Measurements from ENCODE around the gene VPS39. TPM values are rescaled to one million over a fixed set of nuclear protein-coding genes. Genes with fewer than 3 reads are reported as not detected.

The VPS39 gene
- total RNA-seq, 2 experiments from 2014 or later = 61.0 to 65.7 TPM

GRCh38 chr15:42149493-42150218 lies 58.4 kb downstream of the VPS39 start:
- ATAC-seq (no peak), DNase-seq (no peak)
- Mint-ChIP-seq H3K36me3 (ENCODE audit: low read depth) (no peaks in the 10 kb centered on the region), H3K27ac (no peak overlapping the region), H3K27me3 (ENCODE audit: low read depth) (no peaks in the 10 kb centered on the region), H3K4me1 (ENCODE audit: low read depth) (no peaks in the 10 kb centered on the region), H3K9me3 (ENCODE audit: insufficient read depth) (no peaks in the 10 kb centered on the region), H3K4me3 (no peak overlapping the region)
- ChIA-PET CTCF (no interaction called here), POLR2A (no interaction called here)

- DNase-seq (no peak), ATAC-seq (no peak)
- ChIA-PET POLR2A (no interaction called here), CTCF (no interaction called here)
- Mint-ChIP-seq H3K4me1 (ENCODE audit: low read depth) (no peaks in the 10 kb centered on the region), H3K4me3 (no peak overlapping the region), H3K27me3 (ENCODE audit: low read depth) (no peaks in the 10 kb centered on the region), H3K36me3 (ENCODE audit: low read depth) (no peaks in the 10 kb centered on the region), H3K9me3 (ENCODE audit: insufficient read depth) (no peaks in the 10 kb centered on the region), H3K27ac (no peak overlapping the region)
Observed at GRCh38 chr15:42148808-42149492, 59.2 kb downstream of the VPS39 start.

DNA sequence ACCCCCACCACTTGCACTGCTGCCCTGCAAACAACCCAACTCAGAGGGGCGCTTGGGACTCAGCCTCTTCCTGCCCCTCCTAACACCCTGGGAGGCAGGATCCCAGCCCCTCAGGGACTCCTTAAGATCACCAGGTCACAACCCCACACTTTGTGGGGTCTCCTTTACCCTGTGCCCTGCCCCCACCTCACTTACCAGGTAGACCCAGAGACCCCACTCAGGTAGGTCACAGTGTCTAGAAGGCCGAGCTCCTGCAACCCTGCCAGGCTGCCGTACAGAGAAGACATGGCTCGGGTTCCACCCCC lies 60.7 kb downstream of the VPS39 start:
- Mint-ChIP-seq H3K27me3 (ENCODE audit: low read depth) (no peaks in the 10 kb centered on the region), H3K27ac (no peak overlapping the region), H3K4me3 (no peak overlapping the region), H3K9me3 (ENCODE audit: insufficient read depth) (no peaks in the 10 kb centered on the region), H3K4me1 (ENCODE audit: low read depth) (no peaks in the 10 kb centered on the region), H3K36me3 (ENCODE audit: low read depth) (no peaks in the 10 kb centered on the region)
- no peak for DNase-seq
- POLR2A ChIA-PET = interaction anchor here (0.6 kb wide), 1 partner anchor 105 kb away, joined by 3 read pairs; no protein-coding TSS in a partner anchor
- ATAC-seq = no peak
- CTCF ChIA-PET = no interaction called here

GRCh38 chr15:42146551-42147430 lies 61.3 kb downstream of the VPS39 start:
- no peak overlapping the region for H3K27ac Mint-ChIP-seq
- H3K27me3 Mint-ChIP-seq (ENCODE audit: low read depth) = no peaks in the 10 kb centered on the region
- no peaks in the 10 kb centered on the region for H3K36me3 Mint-ChIP-seq (ENCODE audit: low read depth)
- ChIA-PET CTCF (interaction anchor here (1.0 kb wide), 1 partner anchor 9 kb away, joined by 4 read pairs; no protein-coding TSS in a partner anchor), POLR2A (interaction anchor here (0.6 kb wide), 1 partner anchor 105 kb away, joined by 3 read pairs; no protein-coding TSS in a partner anchor)
- no peak for DNase-seq
- H3K4me3 Mint-ChIP-seq = no peak overlapping the region
- no peaks in the 10 kb centered on the region for H3K4me1 Mint-ChIP-seq (ENCODE audit: low read depth)
- no peak for ATAC-seq
- H3K9me3 Mint-ChIP-seq (ENCODE audit: insufficient read depth) = no peaks in the 10 kb centered on the region

- Mint-ChIP-seq H3K9me3 (ENCODE audit: insufficient read depth) (no peaks in the 10 kb centered on the region), H3K4me1 (ENCODE audit: low read depth) (no peaks in the 10 kb centered on the region), H3K27ac (no peak overlapping the region), H3K4me3 (no peak overlapping the region), H3K27me3 (ENCODE audit: low read depth) (no peaks in the 10 kb centered on the region), H3K36me3 (ENCODE audit: low read depth) (no peaks in the 10 kb centered on the region)
- ChIA-PET CTCF (interaction anchor here (1.0 kb wide), 1 partner anchor 8 kb away, joined by 4 read pairs; no protein-coding TSS in a partner anchor), POLR2A (no interaction called here)
- DNase-seq (no peak), ATAC-seq (no peak)
Observed at GRCh38 chr15:42145546-42146455, 62.3 kb downstream of the VPS39 start.

- CTCF ChIA-PET = no interaction called here
- DNase-seq (no peak), ATAC-seq (no peak)
- POLR2A ChIA-PET = no interaction called here
- Mint-ChIP-seq H3K36me3 (ENCODE audit: low read depth) (no peaks in the 10 kb centered on the region), H3K4me3 (no peak overlapping the region), H3K4me1 (ENCODE audit: low read depth) (no peaks in the 10 kb centered on the region), H3K27me3 (ENCODE audit: low read depth) (no peaks in the 10 kb centered on the region), H3K27ac (no peak overlapping the region), H3K9me3 (ENCODE audit: insufficient read depth) (no peaks in the 10 kb centered on the region)
Observed at GRCh38 chr15:42144841-42145375, 63.2 kb downstream of the VPS39 start.

DNA sequence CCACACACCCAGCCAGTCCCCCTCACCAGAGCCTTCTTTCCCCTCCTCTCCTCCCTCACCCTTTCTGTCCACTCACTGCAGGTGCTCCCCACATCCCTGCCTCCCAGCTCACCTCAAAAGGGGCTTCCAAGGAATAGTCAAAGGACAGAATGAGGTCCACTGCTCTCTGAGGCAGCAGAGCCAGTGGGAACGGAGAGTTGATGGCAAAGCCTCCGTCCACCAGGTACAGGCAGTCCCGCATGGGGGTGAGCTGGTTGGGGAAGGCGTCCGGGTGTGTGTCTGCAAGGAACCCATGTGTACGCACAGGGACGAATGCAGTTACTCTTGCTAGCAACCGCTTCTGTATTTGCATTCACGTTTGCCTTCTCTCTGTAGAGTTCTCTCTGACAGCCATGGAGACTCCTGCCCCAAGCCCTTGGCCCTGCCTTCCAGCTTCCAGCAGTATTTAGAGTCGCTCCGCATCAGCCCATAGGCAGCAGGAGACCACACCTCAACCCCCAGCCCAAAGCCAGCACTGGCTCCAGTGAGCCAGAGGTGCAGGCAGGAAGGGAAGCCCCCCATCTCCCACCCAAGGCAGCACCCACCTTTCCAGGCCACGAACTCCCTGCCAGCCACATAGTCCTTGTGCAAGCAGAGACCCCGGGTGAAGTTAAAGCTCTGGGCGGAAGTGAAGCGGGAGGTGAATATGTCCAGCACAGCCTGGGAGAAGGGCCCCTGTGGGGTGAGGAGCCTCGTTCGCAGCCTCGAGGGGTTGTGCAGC lies 64.1 kb downstream of the VPS39 start:
- H3K4me3 Mint-ChIP-seq = no peak overlapping the region
- ChIA-PET CTCF (no interaction called here), POLR2A (interaction anchor here (0.5 kb wide), 1 partner anchor 115 kb away, joined by 3 read pairs; no protein-coding TSS in a partner anchor)
- H3K36me3 Mint-ChIP-seq (ENCODE audit: low read depth) = no peaks in the 10 kb centered on the region
- ATAC-seq (no peak), DNase-seq (no peak)
- H3K4me1 Mint-ChIP-seq (ENCODE audit: low read depth) = no peaks in the 10 kb centered on the region
- H3K27ac Mint-ChIP-seq = no peak overlapping the region
- no peaks in the 10 kb centered on the region for H3K9me3 Mint-ChIP-seq (ENCODE audit: insufficient read depth)
- no peaks in the 10 kb centered on the region for H3K27me3 Mint-ChIP-seq (ENCODE audit: low read depth)

GRCh38 chr15:42143356-42143755 lies 64.7 kb downstream of the VPS39 start:
- CTCF ChIA-PET = interaction anchor here (1.5 kb wide), 1 partner anchor 33 kb away, joined by 3 read pairs; no protein-coding TSS in a partner anchor
- Mint-ChIP-seq H3K36me3 (ENCODE audit: low read depth) (no peaks in the 10 kb centered on the region), H3K27ac (no peak overlapping the region), H3K27me3 (ENCODE audit: low read depth) (no peaks in the 10 kb centered on the region), H3K9me3 (ENCODE audit: insufficient read depth) (no peaks in the 10 kb centered on the region), H3K4me1 (ENCODE audit: low read depth) (no peaks in the 10 kb centered on the region), H3K4me3 (no peak overlapping the region)
- no peak for DNase-seq
- no peak for ATAC-seq
- POLR2A ChIA-PET = no interaction called here

DNA sequence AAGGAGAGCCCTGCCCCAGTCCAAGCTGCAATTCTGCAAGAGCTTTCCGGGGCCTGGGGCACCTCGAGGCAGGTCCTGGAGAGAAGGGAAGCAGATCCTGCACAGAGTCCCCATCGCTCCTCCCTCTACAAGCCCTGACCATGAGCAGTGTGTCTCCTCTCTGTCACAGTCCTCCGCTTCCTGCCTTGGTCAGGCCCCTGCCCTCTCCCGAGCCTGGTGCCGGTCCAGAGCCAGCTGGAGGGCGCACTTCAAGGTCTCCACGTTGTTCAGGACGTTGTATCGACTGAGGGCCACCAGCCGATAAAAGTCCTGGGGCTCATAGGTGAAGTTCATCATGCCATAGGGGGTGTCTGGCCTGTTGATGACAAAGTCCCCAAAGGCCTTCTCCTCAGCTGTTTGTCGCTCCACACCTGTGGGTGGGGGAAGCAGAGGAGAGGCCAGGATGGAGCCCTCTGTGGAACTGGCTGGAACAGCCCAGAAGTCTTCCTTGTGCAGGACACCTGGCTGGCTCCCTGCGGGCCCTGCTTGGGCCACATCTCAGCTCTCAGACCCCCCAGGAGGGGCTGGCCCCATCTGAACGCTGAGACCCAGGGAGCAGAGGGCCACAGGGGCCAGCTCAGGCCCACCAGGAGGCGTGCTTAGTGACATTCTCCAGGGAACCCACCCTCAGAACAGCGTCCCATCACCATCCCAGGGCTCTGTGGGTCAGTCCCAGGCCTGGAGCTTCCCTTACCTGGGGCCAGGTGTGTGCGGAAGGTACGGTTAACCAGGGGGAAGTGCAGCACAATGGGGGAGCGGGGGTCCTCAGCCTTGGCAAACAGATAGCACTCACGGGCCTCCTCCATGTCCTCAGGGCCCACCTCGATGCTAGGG lies 66.1 kb downstream of the VPS39 start:
- Mint-ChIP-seq H3K36me3 (ENCODE audit: low read depth) (no peaks in the 10 kb centered on the region), H3K4me3 (no peak overlapping the region), H3K9me3 (ENCODE audit: insufficient read depth) (no peaks in the 10 kb centered on the region), H3K27me3 (ENCODE audit: low read depth) (no peaks in the 10 kb centered on the region), H3K27ac (peak overlapping the region; percentile 17), H3K4me1 (ENCODE audit: low read depth) (no peaks in the 10 kb centered on the region)
- DNase-seq (no peak), ATAC-seq (no peak)
- ChIA-PET CTCF (interaction anchor here (1.0 to 1.5 kb wide), 2 partner anchors 8 to 31 kb away, joined by 3 to 4 read pairs; no protein-coding TSS in a partner anchor), POLR2A (no interaction called here)

DNA sequence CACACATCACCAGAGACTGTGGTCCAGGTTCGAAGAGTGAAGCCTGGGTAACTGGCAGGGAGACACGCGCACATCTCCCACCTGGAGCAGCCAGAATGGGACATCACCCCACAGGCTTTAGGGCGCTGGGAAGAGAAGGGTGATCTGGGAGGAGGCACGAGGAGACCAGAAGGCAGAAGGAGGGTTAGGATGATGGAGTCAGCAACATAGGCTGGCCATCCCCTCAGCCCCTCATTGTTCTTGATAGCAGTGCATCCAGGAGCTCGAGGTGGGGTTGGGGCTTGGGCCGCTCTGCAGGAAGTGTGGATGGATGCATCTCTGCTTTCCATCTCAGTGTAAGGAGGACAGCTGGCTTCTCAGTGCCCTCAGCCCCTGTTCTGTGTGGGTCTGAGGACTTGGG lies 66.9 kb downstream of the VPS39 start:
- ATAC-seq = no peak
- Mint-ChIP-seq H3K9me3 (ENCODE audit: insufficient read depth) (no peaks in the 10 kb centered on the region), H3K27me3 (ENCODE audit: low read depth) (no peaks in the 10 kb centered on the region), H3K27ac (no peak overlapping the region), H3K36me3 (ENCODE audit: low read depth) (no peaks in the 10 kb centered on the region), H3K4me1 (ENCODE audit: low read depth) (no peaks in the 10 kb centered on the region), H3K4me3 (no peak overlapping the region)
- POLR2A ChIA-PET = no interaction called here
- DNase-seq = no peak
- CTCF ChIA-PET = interaction anchor here (1.5 kb wide), 1 partner anchor 11 kb away, joined by 3 read pairs; no protein-coding TSS in a partner anchor

Data from activated CD8-positive, alpha-beta T cell treated with anti-CD3 and anti-CD28 coated beads, Interleukin-2, amount 10 ng/mL, durations not matched to agents 7 days and 5 days (primary cell).